K562 (cell line): Measurements from ENCODE around the gene MGA. TPM values are rescaled to one million over a fixed set of nuclear protein-coding genes. Genes with fewer than 3 reads are reported as not detected.

ENCODE experiments used
- ATAC-seq: fragments of 200-7000 bp; cut with Tn5 transposase; 3 replicates; pipeline ENCODE4 v1.9.1; 2020; ENCODE audit warnings: moderate library complexity
- BruUV-seq: library from RNA; stranded (reverse); fragments of 400-500 nt; replicated peaks from 2 replicates; lab custom pipeline; 2021; lab: Mats Ljungman, UMichigan
- CTCF ChIA-PET: fragments of 300-600 bp; formaldehyde crosslinking; extraction: SDS; loops from one replicate; lab custom pipeline; 2021; ENCODE audit warnings: low intra/inter-chr PET ratio; lab: Yijun Ruan, JAX
- POLR2A ChIA-PET: fragments of 300-600, 350-650 bp; sonication (Branson Sonifier 250); formaldehyde crosslinking; extraction: SDS; loops from one replicate; lab custom pipeline; 2021; ENCODE audit warnings: antibody characterized with exemption, inconsistent platforms; lab: Yijun Ruan, JAX
- DNase-seq, 4 experiments: peaks; one replicate each; pipeline versions ENCODE4 v3.0.0 to v3.0.0-alpha.2; 2011 to 2018; ENCODE audit warnings: low spot score in 3 of 4, mixed read lengths in 3 of 4; ENCODE audit errors: extremely low read depth in 1 of 4
- FAIRE-seq: peaks from 2 replicates; lab custom pipeline; 2011; peaks lifted over from hg19 to GRCh38; lab: Jason Lieb, UNC
- H2AFZ ChIP-seq: 2 replicates; pipeline ENCODE4 v1.6.0; 2011; ENCODE audit warnings: low read depth, low read length, control low read depth, inconsistent platforms
- H3K27ac ChIP-seq: fragments of 200-600 bp; 3 replicates; pipeline ENCODE4 v1.8.0; 2011; ENCODE audit warnings: low read depth, mild to moderate bottlenecking, control low read depth, inconsistent platforms, low read length, moderate library complexity, mixed read lengths; ENCODE audit errors: extremely low read depth
- H3K27me3 ChIP-seq, 2 experiments: fragments of 300-600 bp in 1 of 2; 2 replicates in 1 of 2; 3 replicates in 1 of 2; pipeline versions ENCODE4 v1.6.0 to v1.8.0; 2011; ENCODE audit warnings: inconsistent platforms in 2 of 2, low read length in 2 of 2, mild to moderate bottlenecking in 1 of 2, mixed read lengths in 1 of 2, moderate library complexity in 1 of 2; ENCODE audit not compliant: control insufficient read depth in 2 of 2, insufficient read depth in 2 of 2
- H3K36me3 ChIP-seq: fragments of 300-600 bp; 3 replicates; pipeline ENCODE4 v1.8.0; 2011; ENCODE audit warnings: mild to moderate bottlenecking, low read length, inconsistent platforms; ENCODE audit not compliant: control insufficient read depth, insufficient read depth
- H3K4me1 ChIP-seq, 2 experiments: fragments of 200-600 bp in 1 of 2; replicated peaks in 1 of 2; 2 replicates in 1 of 2; 3 replicates in 1 of 2; pipeline versions ENCODE4 v1.5.1 to v1.8.0; 2011; ENCODE audit warnings: inconsistent platforms in 2 of 2, low read length in 2 of 2, mild to moderate bottlenecking in 1 of 2, mixed read lengths in 1 of 2, moderate library complexity in 1 of 2; ENCODE audit not compliant: control insufficient read depth in 2 of 2, insufficient read depth in 2 of 2
- H3K4me2 ChIP-seq: 2 replicates; pipeline ENCODE4 v1.6.1; 2011; ENCODE audit warnings: low read length, control low read depth, inconsistent platforms, mixed read lengths; ENCODE audit not compliant: insufficient read depth
- H3K4me3 ChIP-seq: fragments of 200-600 bp; sonication (generic), shearing (Covaris generic); 2 replicates; pipeline ENCODE4 v1.5.1; 2016; ENCODE audit warnings: control low read depth, inconsistent platforms
- H3K79me2 ChIP-seq: fragments of 200-600 bp; 3 replicates; pipeline ENCODE4 v1.8.0; 2011; ENCODE audit warnings: low read length, inconsistent platforms; ENCODE audit not compliant: control insufficient read depth, insufficient read depth
- H3K9ac ChIP-seq, 2 experiments: 2 replicates each; pipeline versions ENCODE4 v1.6.0 to v1.6.1; 2011; ENCODE audit warnings: low read depth in 2 of 2, low read length in 2 of 2, control low read depth in 1 of 2, inconsistent platforms in 1 of 2, mild to moderate bottlenecking in 1 of 2, mixed read lengths in 1 of 2; ENCODE audit not compliant: insufficient read depth in 1 of 2
- H3K9me1 ChIP-seq: one replicate; pipeline ENCODE4 v1.6.0; 2011; ENCODE audit warnings: inconsistent platforms, mild to moderate bottlenecking, low read length, moderate library complexity; ENCODE audit not compliant: control insufficient read depth, insufficient read depth
- H3K9me3 ChIP-seq: replicated peaks from 2 replicates; pipeline ENCODE4 v1.5.1; 2011; ENCODE audit warnings: low read depth, low read length, inconsistent platforms; ENCODE audit not compliant: control insufficient read depth, insufficient read depth
- H4K20me1 ChIP-seq: replicated peaks from 2 replicates; pipeline ENCODE4 v1.6.1; 2011; ENCODE audit warnings: low read length, inconsistent platforms, mixed read lengths; ENCODE audit not compliant: control insufficient read depth, insufficient read depth
- ARID3B ChIP-seq: fragments of 250-450 bp; sonication (Bioruptor Pico); IDR thresholded peaks from 2 replicates; pipeline ENCODE4 v1.4.0; 2020; ENCODE audit warnings: borderline replicate concordance
- NFIX ChIP-seq: fragments of 250-450 bp; sonication (Bioruptor Pico); IDR thresholded peaks from 2 replicates; pipeline ENCODE4 v1.4.0; 2020; ENCODE audit warnings: low read depth, mild to moderate bottlenecking, moderate library complexity
- SOX6 ChIP-seq: fragments of 450-650 bp; IDR thresholded peaks from 2 replicates; pipeline ENCODE4 v1.6.1; 2014; ENCODE audit warnings: mild to moderate bottlenecking
- ZNF146 ChIP-seq: IDR thresholded peaks from one replicate; pipeline ENCODE4 v1.6.1; 2018; ENCODE audit warnings: missing compliant biosample characterization; ENCODE audit not compliant: unreplicated experiment
- ZNF316 ChIP-seq: fragments of 450-650 bp; IDR thresholded peaks from 2 replicates; pipeline ENCODE4 v1.6.1; 2016
- WGBS: fragments of 100-300 bp; shearing (Covaris generic); methylation state at CpG from one replicate; pipeline ENCODE4 v1.1.6; 2016; ENCODE audit warnings: low coverage, mixed read lengths; ENCODE audit not compliant: insufficient coverage; ENCODE audit errors: missing lambda C conversion rate; 5-methylcytosine and 5-hydroxymethylcytosine counted together
- in situ Hi-C: fragments of 300-500 bp; cut with MboI; formaldehyde crosslinking; loops from 4 replicates; pipeline ENCODE4 v1.15.0; 2018; ENCODE audit warnings: inconsistent platforms, mixed read lengths
- intact Hi-C: fragments of 100-400 bp; cut with micrococcal nuclease; formaldehyde crosslinking; loops from 2 replicates; pipeline ENCODE4 v1.14.2; 2022
- polyA plus RNA-seq, 8 experiments: library from polyadenylated mRNA; depleted of rRNA in 4 of 8; stranded (reverse) in 5 of 8; unstranded in 3 of 8; fragments of >200 nt; fragmentation: Nextera tagmentation in 2 of 8; fragmentation: Illumina TruSeq in 1 of 8; extraction: Ambion mirVana in 2 of 8; extraction: Trizol in 1 of 8; gene quantifications; 2 replicates each; pipeline versions ENCODE4 v1.2.1 to v1.2.3, GENCODE V29; 2011 to 2014; ENCODE audit warnings: inconsistent platforms in 1 of 8, missing spikeins in 1 of 8
- total RNA-seq, 7 experiments: library from RNA; depleted of rRNA in 6 of 7; stranded (reverse); fragments of >200 nt in 6 of 7; fragmentation: Illumina TruSeq in 2 of 7; extraction: Trizol in 2 of 7; gene quantifications; 2 replicates each; pipeline versions ENCODE4 v1.2.1 to v1.2.3, GENCODE V29; 2011 to 2021; ENCODE audit warnings: low replicate concordance in 1 of 7

Gene MGA
- total and polyA plus RNA-seq, 9 of the 15 experiments (the other 6 are each of a cell fraction or from before 2014, with no cell fraction given): 4.7 to 56.1 (median 21.1) TPM

GRCh38 chr15:41637086-41637485 is 23.1 kb upstream of the MGA start:
- 44% methylated on average over 2 of the region's 2 CpGs for WGBS
- no peak overlapping the region for H2AFZ ChIP-seq
- BruUV-seq: no TSS peak
- no peak overlapping the region for H3K27ac ChIP-seq
- H3K9me3 ChIP-seq: no peaks in the 10 kb centered on the region; the same call in 1 of the 2 replicates
- H4K20me1 ChIP-seq: no peaks in the 10 kb centered on the region
- no peaks in the 10 kb centered on the region for H3K36me3 ChIP-seq
- no peak overlapping the region for H3K4me3 ChIP-seq
- FAIRE-seq (no peak), ATAC-seq (no peak), DNase-seq (no peak)
- CTCF ChIA-PET: no interaction called here
- intact Hi-C loops: no loop called here
- H3K9ac ChIP-seq: no peak overlapping the region
- no peaks in the 10 kb centered on the region for H3K79me2 ChIP-seq
- no peaks in the 10 kb centered on the region for H3K9me1 ChIP-seq
- H3K4me1 ChIP-seq: peaks cover 2 to 10% of the 10 kb centered on the region in 2 experiments; a peak in 2 of 5 replicates
- no peak overlapping the region for H3K4me2 ChIP-seq
- in situ Hi-C loops: no loop called here
- TF ChIP-seq ARID3B (CRISPR knock-in tag) (no peak), SOX6 (peak; percentile 45; the same call in 1 of the 2 replicates), ZNF146 (CRISPR knock-in tag) (no peak)
- POLR2A ChIA-PET: no interaction called here
- H3K27me3 ChIP-seq: no peaks in the 10 kb centered on the region

- H3K9me1 ChIP-seq: no peaks in the 10 kb centered on the region
- FAIRE-seq (no peak), ATAC-seq (no peak), DNase-seq (no peak)
- intact Hi-C loops: no loop called here
- H3K4me3 ChIP-seq: no peak overlapping the region
- H3K36me3 ChIP-seq: no peaks in the 10 kb centered on the region
- ChIA-PET POLR2A (no interaction called here), CTCF (no interaction called here)
- in situ Hi-C loops: no loop called here
- WGBS: 94% methylated on average over 1 of the region's 1 CpG
- no peaks in the 10 kb centered on the region for H4K20me1 ChIP-seq
- H3K9ac ChIP-seq: no peak overlapping the region
- BruUV-seq: no TSS peak
- H3K27me3 ChIP-seq: no peaks in the 10 kb centered on the region
- H3K27ac ChIP-seq: no peak overlapping the region
- no peaks in the 10 kb centered on the region; a peak in 1 of 5 replicates for H3K4me1 ChIP-seq
- H3K4me2 ChIP-seq: no peak overlapping the region
- TF ChIP-seq NFIX (no peak), ZNF316 (peak; percentile 56)
- H3K79me2 ChIP-seq: no peaks in the 10 kb centered on the region
- H3K9me3 ChIP-seq: no peaks in the 10 kb centered on the region; the same call in 1 of the 2 replicates
- H2AFZ ChIP-seq: no peak overlapping the region
These were observed 19.2 kb upstream of the MGA start for GRCh38 chr15:41640985-41641384.
